ENCODE data around the gene STUM.

Gene STUM

DNA sequence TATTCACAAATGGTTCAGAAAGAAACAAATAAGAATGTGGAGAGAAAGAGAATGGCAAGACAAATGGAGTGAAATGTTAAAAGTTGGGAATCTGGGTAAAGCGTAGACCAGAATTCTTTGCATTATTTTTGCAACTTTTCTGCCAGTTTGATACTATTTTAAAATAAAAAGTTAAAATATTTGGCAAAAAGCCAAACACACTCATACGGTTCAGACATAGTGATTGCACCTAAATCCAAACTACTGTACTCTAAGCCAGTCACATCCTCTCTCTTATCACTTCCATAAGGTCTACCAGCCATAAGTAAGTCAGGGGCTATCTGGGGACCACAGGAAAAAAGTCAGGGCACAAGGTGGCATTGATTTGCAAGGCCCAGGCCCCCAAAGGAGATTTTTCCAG lies 14.4 kb downstream of the STUM start:
- DNase-seq (ENCODE audit: low read depth) = no peak

GRCh38 chr1:226563666-226564065 lies 15.1 kb downstream of the STUM start:
- DNase-seq (ENCODE audit: low read depth) = no peak

DNA sequence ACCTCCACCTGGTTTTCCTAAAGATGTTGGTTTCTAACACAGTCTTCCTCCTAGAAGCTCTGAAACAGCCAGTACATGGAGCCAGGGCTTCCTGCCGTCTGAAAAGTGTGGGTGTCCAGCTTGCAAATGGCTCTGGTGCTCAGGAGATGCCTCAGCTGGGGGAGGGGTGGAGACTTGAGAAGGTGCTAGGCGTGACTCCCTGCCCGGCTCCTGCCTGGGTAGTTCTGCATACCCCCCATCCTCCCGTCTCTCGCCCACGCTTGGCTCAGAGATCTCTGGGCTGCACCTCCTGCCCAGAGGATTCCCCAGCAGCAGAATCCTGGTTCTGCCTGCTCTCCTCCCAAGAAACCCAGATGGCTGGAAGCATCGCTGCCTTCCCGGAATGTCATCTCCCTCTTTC lies 16.9 kb downstream of the STUM start:
- no peak for DNase-seq (ENCODE audit: low read depth)

- DNase-seq (ENCODE audit: low read depth) = no peak
Measured at GRCh38 chr1:226566234-226566633, 17.7 kb downstream of the STUM start.

GRCh38 chr1:226566760-226567159 lies 18.2 kb downstream of the STUM start:
- no peak for DNase-seq (ENCODE audit: low read depth)

GRCh38 chr1:226568077-226568831 lies 19.7 kb downstream of the STUM start:
- no peak for DNase-seq (ENCODE audit: low read depth)

- DNase-seq (ENCODE audit: low read depth) = no peak
Measured at GRCh38 chr1:226568975-226569741, 20.6 kb downstream of the STUM start.

DNA sequence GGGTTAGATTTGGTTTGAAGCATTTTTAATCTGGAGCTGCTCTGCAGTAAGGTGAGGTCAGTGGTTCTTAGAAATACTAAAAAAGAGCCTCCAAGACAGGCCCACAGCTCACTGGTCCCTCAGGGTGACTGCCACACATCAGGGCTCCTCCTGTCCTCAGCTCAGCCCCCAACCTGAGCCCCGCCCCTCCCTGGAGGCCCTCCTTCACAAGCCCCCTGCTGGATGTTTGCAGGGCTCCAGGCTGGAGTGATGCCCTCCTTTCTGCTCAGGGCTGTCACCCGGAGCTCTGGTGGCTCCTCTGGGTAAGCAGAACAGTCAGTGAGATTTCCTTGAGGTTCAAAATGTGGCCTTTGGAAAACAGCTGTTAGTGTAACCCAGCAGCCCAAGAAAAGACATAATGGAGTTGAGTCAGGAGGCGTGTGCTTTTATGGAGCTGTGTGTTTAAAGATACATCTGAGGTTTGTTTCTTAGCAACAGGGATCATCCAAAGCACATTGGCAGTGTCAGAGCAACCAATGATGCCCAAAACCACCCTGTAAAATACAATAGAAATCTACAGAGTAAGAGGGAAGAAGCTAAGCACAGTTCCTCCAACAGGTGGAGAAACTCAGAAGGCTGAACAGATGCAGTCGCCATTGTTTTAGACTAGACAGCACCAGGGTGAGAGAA lies 21.4 kb downstream of the STUM start:
- peak; percentile 30 for DNase-seq (ENCODE audit: low read depth)

DNA sequence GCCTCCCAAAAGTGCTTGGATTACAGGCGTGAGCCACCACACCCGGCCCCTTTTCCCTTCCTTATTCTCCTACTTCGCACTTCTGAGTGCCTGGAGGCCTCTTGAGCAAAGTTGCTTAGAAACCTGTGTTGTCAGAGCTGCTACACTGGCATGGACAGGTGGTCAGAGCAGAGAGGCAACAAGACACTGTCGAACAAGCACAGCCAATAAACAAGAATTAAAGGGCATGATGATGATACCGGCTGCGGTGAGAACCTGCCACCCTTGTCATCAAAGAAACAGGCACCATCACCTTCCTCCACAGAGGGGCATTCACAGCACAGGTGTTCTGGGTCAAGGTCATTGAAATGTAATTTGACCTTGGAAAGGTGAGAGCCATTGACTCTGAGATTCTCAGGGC lies 23.3 kb downstream of the STUM start:
- no peak for DNase-seq (ENCODE audit: low read depth)

- DNase-seq (ENCODE audit: low read depth) = no peak
Measured at GRCh38 chr1:226572325-226572726, 23.8 kb downstream of the STUM start.

DNA sequence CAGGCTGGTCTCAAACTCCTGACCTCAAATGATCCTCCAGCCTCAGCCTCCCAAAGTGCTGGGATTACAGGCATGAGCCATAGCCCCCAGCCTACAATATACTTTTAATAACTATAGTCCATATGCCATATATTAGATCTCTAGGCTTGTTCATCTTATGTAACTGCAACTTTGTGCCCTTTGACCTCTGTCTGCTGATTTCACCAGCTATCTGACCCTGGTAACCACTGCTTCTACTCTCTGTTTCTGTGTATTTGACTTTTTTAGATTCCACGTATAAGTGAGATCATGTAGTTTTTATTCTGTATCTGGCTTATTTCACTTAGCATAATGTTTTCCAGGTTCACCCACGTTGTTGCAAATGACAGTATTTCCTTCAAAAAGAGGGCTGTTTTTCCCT lies 25.5 kb downstream of the STUM start:
- no peak for DNase-seq (ENCODE audit: low read depth)

DNA sequence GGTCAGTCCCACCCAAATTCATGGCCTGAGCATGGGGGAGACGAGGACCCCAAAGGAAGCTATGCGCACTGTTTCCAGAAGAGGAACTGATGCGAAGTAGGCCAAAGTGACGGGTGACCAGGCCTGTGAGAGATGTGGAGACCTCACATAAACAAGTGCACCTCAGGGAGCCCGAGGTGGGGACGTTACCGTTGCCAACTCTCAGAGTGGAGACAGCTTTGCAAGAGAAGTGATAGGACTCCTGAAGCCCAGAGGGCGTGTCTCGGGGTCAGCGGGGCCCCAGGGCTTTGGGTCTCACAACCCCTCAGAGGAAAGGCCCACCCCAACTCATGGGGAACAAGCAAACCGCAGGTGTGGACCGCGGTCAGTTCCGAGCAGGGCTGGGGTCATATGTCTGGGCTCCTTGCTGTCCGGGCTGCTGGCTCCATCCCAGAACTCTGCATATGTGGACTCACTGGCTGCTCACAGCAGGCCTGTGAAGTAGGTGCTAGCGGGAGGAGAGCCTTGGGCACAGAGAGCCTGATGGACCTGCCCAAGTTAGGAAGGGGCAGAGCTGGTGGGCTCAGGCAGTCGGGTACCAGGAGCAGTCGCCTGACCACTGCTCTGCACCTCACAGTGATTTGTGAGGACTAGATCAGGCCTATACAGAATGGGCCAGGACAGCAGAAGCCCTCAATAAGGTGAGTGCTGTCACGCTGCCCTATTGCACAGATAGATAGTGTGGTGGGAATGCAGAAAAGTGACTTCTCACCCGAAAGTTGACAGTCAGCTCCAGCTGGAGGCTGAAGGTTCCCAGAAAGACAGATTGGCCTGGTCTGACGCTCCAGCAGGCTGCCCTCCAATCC lies 26.2 kb downstream of the STUM start:
- no peak for DNase-seq (ENCODE audit: low read depth)

DNA sequence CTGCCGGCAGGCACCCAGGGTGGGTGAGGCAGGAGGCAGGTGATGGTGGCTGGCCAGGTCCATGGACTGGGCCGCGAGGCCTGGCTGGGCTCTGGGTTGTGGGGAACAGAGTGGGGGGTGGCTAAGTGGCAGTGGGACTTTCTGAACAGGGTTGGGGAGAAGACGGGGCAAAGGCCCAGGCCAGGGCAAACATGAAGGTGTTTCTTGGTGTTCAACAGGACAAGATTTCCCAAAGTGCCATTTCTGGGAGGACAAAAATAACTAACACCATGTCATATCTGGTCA lies 26.8 kb downstream of the STUM start:
- no peak for DNase-seq (ENCODE audit: low read depth)

- no peak for DNase-seq (ENCODE audit: low read depth)
Measured at GRCh38 chr1:226575739-226576378, 27.3 kb downstream of the STUM start.

DNA sequence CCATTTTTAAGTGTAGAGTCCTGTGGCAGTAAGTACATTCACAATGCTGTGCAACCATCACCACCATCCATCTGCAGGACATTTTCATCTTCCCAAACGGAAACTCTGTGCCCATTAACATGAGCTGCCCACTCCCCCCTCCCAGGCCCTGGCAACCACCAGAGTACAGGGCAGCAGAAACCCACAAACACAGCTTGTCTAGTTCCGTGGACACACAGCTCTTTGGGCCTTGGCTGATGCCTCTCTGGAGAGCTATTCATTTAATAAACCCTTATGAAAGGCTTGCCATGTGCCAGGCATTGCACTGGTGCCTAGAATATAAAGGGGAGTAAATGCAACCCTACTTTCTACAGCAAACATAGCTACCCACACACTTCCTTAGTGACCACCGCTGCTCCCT lies 28.0 kb downstream of the STUM start:
- DNase-seq (ENCODE audit: low read depth) = no peak

- DNase-seq (ENCODE audit: low read depth) = no peak
Measured at GRCh38 chr1:226577401-226578180, 29.0 kb downstream of the STUM start.

DNA sequence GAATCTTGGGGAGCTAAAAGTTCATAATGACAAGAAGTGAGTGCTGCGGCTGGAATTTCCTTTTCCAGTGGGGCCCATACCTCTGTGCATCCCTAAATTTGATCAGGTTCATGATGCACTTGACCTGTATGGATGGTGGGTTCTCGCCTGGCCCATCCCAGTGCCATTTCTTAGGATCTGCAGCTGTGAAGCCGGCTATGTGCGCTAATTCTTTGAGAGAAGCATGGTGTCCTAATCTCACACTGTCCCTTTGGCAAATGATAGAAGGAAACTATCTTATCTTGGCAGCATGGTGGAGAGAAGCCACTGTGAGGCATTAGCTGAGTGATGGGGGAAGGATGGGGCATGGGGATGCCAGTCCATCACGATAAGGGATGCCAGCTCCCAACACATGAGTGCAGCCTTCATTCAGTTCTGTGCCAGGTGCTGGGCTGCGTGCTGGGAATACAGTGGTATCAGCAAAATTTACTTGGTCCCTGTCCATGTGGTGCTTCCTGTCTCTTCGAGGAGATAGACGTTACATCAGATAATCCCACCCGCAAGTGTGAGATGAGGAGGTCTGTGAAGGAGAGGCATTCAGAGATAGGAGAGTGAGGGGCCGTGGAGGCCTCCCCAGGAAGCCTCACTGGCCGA lies 30.5 kb downstream of the STUM start:
- no peak for DNase-seq (ENCODE audit: low read depth)

GRCh38 chr1:226579781-226580323 lies 31.3 kb downstream of the STUM start:
- no peak for DNase-seq (ENCODE audit: low read depth)

GRCh38 chr1:226580625-226581270 lies 32.2 kb downstream of the STUM start:
- no peak for DNase-seq (ENCODE audit: low read depth)

All from stimulated activated CD8-positive, alpha-beta memory T cell treated with anti-CD3 and anti-CD28 coated beads, Interleukin-4, amount 100 ng/mL, for 24 hours (primary cell).